Kidney epithelial cell (primary cell): ENCODE results near the gene AGER. TPM values are rescaled to one million over a fixed set of nuclear protein-coding genes. Genes with fewer than 3 reads are reported as not detected.
A peak's percentile ranks its signal among the peaks of the same experiment; 100 is the strongest.
"Not testable (repeated sequence)": the region's sequence is repeated elsewhere in the genome, so short reads cannot be mapped to it uniquely, and the experiment has no call there.

Experiments
- DNase-seq: peaks from one replicate; pipeline ENCODE4 v3.0.0-alpha.2; 2010; ENCODE audit warnings: low read depth
- H3K27me3 ChIP-seq: 2 replicates; pipeline ENCODE4 v1.6.0; 2011; ENCODE audit warnings: low read length; ENCODE audit not compliant: control insufficient read depth, insufficient read depth
- H3K36me3 ChIP-seq: 2 replicates; pipeline ENCODE4 v1.5.1; 2011; ENCODE audit warnings: low read length; ENCODE audit not compliant: control insufficient read depth, insufficient read depth
- H3K4me3 ChIP-seq: 2 replicates; pipeline ENCODE4 v1.5.1; 2011; ENCODE audit warnings: low read depth, mild to moderate bottlenecking, control low read depth, low read length
- CTCF ChIP-seq: IDR thresholded peaks from 2 replicates; pipeline ENCODE4 v1.5.1; 2011; ENCODE audit warnings: mild to moderate bottlenecking, moderate library complexity, low read length, control low read depth, inconsistent platforms; ENCODE audit not compliant: insufficient read depth, poor library complexity, severe bottlenecking
- total RNA-seq: library from RNA; depleted of rRNA; stranded (reverse); fragments of >200 nt; gene quantifications from 2 replicates; pipeline ENCODE4 v1.2.3, GENCODE V29; 2015

The AGER gene
- total RNA-seq, 1 donor from 2014 or later: 0.25 TPM

GRCh38 chr6:32189069-32189741, 5.2 kb upstream of the AGER start:
- DNase-seq: no peak
- Histone ChIP-seq H3K4me3 (peak overlapping the region; percentile 71), H3K27me3 (no peaks in the 10 kb centered on the region), H3K36me3 (no peaks in the 10 kb centered on the region)
- TF ChIP-seq CTCF: no peak

- TF ChIP-seq CTCF: no peak
Observed at GRCh38 chr6:32188381-32189068, 4.5 kb upstream of the AGER start.

GRCh38 chr6:32187725-32188380, 3.8 kb upstream of the AGER start:
- DNase-seq, H3K4me3 ChIP-seq, H3K27me3 ChIP-seq, H3K36me3 ChIP-seq: not testable (repeated sequence)

More at GRCh38 chr6:32188381-32189068, 4.5 kb upstream of the AGER start:
- H3K4me3 ChIP-seq: peak overlapping the region; percentile 71
- DNase-seq: no peak
- H3K36me3 ChIP-seq: no peaks in the 10 kb centered on the region
- no peaks in the 10 kb centered on the region for H3K27me3 ChIP-seq

- no peak for TF ChIP-seq CTCF
Observed at GRCh38 chr6:32187009-32187709, 3.1 kb upstream of the AGER start.

GRCh38 chr6:32186151-32186840, 2.2 kb upstream of the AGER start:
- not testable (repeated sequence) for H3K27me3 ChIP-seq, DNase-seq, H3K36me3 ChIP-seq, H3K4me3 ChIP-seq

More at GRCh38 chr6:32187009-32187709, 3.1 kb upstream of the AGER start:
- DNase-seq: no peak
- no peak overlapping the region for H3K4me3 ChIP-seq
- no peaks in the 10 kb centered on the region for H3K27me3 ChIP-seq
- no peaks in the 10 kb centered on the region for H3K36me3 ChIP-seq

- not testable (repeated sequence) for H3K4me3 ChIP-seq, H3K36me3 ChIP-seq, H3K27me3 ChIP-seq
- peak; percentile 73 for DNase-seq
Observed at GRCh38 chr6:32185681-32186131, 1.7 kb upstream of the AGER start.
